ENCODE measurements around the gene SUN1. TPM values are rescaled to one million over a fixed set of nuclear protein-coding genes. Genes with fewer than 3 reads are reported as not detected.

Gene SUN1
- total and polyA plus RNA-seq, 2 donors (not counting 3 experiments of a cell fraction or from before 2014, with no cell fraction given) = 158 to 410 TPM

DNA sequence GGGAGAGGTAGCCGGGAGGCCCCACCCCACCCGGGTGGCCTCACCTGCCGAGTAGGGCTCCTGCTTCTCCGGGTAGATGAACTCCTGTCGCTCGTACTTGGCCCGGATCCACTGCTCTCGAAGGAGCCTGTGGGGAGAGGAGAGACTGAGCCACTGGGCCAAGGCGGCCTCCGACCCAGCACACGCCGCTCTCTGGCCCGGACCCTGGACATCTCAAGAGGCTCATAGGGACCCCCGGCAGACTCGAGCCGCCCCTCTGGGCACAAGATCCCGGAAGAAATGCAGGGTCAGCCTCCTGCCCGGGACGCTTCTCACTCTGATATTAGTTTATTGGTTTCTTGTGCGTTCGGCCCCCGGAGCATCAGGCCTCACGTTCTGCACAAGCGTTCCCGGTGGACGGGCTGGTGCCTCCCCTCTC is 87.7 kb downstream of the SUN1 start:
- CTCF ChIA-PET = no interaction called here
- H3K9me3 ChIP-seq (replicated peaks; ENCODE audit: control insufficient read depth, insufficient read depth, low read length) = no peaks in the 10 kb centered on the region
- no peak for FAIRE-seq

More for the DNA sequence above, 87.7 kb downstream of the SUN1 start:
- no peak for TF ChIP-seq EZH2 (IDR thresholded peaks at IDR 0.05; ENCODE audit: borderline replicate concordance, low read depth, low read length, severe bottlenecking)
- TF ChIP-seq, protein P1, sequence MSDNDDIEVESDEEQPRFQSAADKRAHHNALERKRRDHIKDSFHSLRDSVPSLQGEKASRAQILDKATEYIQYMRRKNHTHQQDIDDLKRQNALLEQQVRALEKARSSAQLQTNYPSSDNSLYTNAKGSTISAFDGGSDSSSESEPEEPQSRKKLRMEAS (IDR thresholded peaks at IDR 0.05; ENCODE audit: insufficient read depth, insufficient read length) = no peak
- no peak for TF ChIP-seq POLR2AphosphoS5 (IDR thresholded peaks at IDR 0.05; ENCODE audit: insufficient read depth, low read depth, low read length)
- TF ChIP-seq FOS (IDR thresholded peaks at IDR 0.05; ENCODE audit: borderline replicate concordance, insufficient read depth, low read length) = no peak
- TF ChIP-seq MYC (IDR thresholded peaks at IDR 0.05; ENCODE audit: low read depth, low read length) = no peak
- no peak for TF ChIP-seq POLR2A (IDR thresholded peaks at IDR 0.05; ENCODE audit: low read depth, low read length)
- no peak for TF ChIP-seq GATA2 (IDR thresholded peaks at IDR 0.05; ENCODE audit: insufficient read depth, insufficient read length, low read depth, low read length)
- TF ChIP-seq JUN (IDR thresholded peaks at IDR 0.05; ENCODE audit: borderline replicate concordance, insufficient read depth, insufficient read length, low read depth) = no peak
- TF ChIP-seq, protein P2, sequence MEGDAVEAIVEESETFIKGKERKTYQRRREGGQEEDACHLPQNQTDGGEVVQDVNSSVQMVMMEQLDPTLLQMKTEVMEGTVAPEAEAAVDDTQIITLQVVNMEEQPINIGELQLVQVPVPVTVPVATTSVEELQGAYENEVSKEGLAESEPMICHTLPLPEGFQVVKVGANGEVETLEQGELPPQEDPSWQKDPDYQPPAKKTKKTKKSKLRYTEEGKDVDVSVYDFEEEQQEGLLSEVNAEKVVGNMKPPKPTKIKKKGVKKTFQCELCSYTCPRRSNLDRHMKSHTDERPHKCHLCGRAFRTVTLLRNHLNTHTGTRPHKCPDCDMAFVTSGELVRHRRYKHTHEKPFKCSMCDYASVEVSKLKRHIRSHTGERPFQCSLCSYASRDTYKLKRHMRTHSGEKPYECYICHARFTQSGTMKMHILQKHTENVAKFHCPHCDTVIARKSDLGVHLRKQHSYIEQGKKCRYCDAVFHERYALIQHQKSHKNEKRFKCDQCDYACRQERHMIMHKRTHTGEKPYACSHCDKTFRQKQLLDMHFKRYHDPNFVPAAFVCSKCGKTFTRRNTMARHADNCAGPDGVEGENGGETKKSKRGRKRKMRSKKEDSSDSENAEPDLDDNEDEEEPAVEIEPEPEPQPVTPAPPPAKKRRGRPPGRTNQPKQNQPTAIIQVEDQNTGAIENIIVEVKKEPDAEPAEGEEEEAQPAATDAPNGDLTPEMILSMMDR (IDR thresholded peaks at IDR 0.05; ENCODE audit: extremely low read depth in 1 of 2, insufficient read depth in 1 of 2, low read depth in 1 of 2, low read length in 2 of 2) = no peak
- Histone ChIP-seq H3K4me1 (ENCODE audit: control insufficient read depth, extremely low read depth, insufficient read depth, low read length) (peaks cover 11% of the 10 kb centered on the region), H3K79me2 (ENCODE audit: control insufficient read depth, insufficient read depth, low read length) (no peaks in the 10 kb centered on the region), H3K9ac (replicated peaks; ENCODE audit: extremely low read depth, insufficient read depth, low read length) (no peak overlapping the region), H3K4me3 (replicated peaks in 1 of 3; ENCODE audit: insufficient read depth in 1 of 3, low read depth in 1 of 3, low read length in 3 of 3) (no peak overlapping the region), H3K27ac (ENCODE audit: insufficient read depth, low read depth, low read length) (no peak overlapping the region), H2AFZ (ENCODE audit: low read depth, low read length) (no peak overlapping the region), H3K36me3 (ENCODE audit: control insufficient read depth in 2 of 2, extremely low read depth in 1 of 2, insufficient read depth in 2 of 2, low read length in 2 of 2) (no peaks in the 10 kb centered on the region), H3K4me2 (ENCODE audit: insufficient read depth, low read length) (no peak overlapping the region), H3K27me3 (ENCODE audit: control insufficient read depth in 2 of 2, insufficient read depth in 2 of 2, low read length in 2 of 2) (no peaks in the 10 kb centered on the region), H4K20me1 (replicated peaks; ENCODE audit: control insufficient read depth, extremely low read depth, insufficient read depth, low read length) (no peaks in the 10 kb centered on the region), H3K9me1 (replicated peaks; ENCODE audit: control insufficient read depth, extremely low read depth, insufficient read depth, low read length) (no peaks in the 10 kb centered on the region)
- no peak for DNase-seq (ENCODE audit: low read depth, low spot score)
- dilution Hi-C loops (cut with MboI; ENCODE audit: extremely low pct_ligation_motif_present, low sequenced_read_pairs) = no loop called here
- BruUV-seq (replicated peaks) = no TSS peak
- POLR2A ChIA-PET = no interaction called here
- intact Hi-C loops (cut with micrococcal nuclease) = no loop called here

Measured in endothelial cell of umbilical vein (primary cell).